ENCODE measurements around the gene TTC34. TPM values are rescaled to one million over a fixed set of nuclear protein-coding genes. Genes with fewer than 3 reads are reported as not detected.

The TTC34 gene
- total RNA-seq, 4 donors from 2014 or later = 0.04 to 0.19 (median 0.15) TPM; not detected in 1

DNA sequence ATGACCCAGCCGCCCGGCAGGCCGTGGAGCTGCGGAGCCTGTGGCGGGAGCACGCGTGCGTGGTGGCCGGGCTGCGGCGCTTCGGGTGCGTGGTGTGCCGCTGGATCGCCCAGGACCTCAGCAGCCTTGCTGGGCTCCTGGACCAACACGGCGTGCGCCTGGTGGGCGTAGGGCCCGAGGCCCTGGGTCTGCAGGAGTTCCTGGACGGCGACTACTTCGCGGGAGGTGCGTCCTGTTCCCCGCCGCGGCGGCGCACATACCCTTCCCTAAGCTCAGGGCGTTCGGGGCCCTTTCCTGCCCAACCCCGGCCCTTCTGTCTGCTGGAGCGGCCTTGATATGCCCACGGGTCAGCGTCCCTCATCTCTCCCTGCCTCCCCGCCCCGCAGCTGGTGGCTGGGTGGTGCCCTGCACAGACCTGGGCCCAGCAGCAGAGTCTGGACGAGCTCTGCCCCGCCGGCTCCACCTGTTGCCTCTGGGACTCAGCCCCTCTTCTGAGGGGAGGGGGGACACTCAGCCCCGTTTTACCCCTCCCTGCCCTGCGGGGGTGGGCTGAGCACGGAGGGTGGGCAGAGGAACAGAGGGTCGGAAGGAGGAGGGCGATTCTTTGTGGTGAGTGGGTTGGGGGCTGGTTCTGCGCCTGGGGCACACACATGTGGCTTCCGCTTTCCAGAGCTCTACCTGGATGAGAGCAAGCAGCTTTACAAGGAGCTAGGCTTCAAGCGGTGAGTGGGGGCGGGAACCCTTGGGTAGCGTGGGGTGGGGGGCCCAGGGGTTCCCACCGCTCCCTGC lies 214.2 kb downstream of the TTC34 start:
- H3K27me3 ChIP-seq = no peaks in the 10 kb centered on the region
- 83% methylated on average over 1 of the region's 52 CpGs; no CpG with 5 or more reads in 1 of the 2 donors for WGBS, 2 donors
- peaks cover 29 to 58% (median 36%) of the 10 kb centered on the region in 3 donors for H3K4me1 ChIP-seq
- no peak for TF ChIP-seq CTCF (IDR thresholded peaks at IDR 0.05)
- TF ChIP-seq POLR2A (IDR thresholded peaks at IDR 0.05) = no peak
- peaks cover 0 to 20% (median 0%) of the 10 kb centered on the region in 3 donors for H3K36me3 ChIP-seq
- intact Hi-C loops (cut with DNase I) = no loop called here
- no peak for DNase-seq
- H3K9me3 ChIP-seq = no peaks in the 10 kb centered on the region
- peak overlapping the region; percentile 97 to 99 (median 98) for H3K27ac ChIP-seq
- H3K4me3 ChIP-seq = peak overlapping the region; percentile 64 to 90 (median 84)

DNA sequence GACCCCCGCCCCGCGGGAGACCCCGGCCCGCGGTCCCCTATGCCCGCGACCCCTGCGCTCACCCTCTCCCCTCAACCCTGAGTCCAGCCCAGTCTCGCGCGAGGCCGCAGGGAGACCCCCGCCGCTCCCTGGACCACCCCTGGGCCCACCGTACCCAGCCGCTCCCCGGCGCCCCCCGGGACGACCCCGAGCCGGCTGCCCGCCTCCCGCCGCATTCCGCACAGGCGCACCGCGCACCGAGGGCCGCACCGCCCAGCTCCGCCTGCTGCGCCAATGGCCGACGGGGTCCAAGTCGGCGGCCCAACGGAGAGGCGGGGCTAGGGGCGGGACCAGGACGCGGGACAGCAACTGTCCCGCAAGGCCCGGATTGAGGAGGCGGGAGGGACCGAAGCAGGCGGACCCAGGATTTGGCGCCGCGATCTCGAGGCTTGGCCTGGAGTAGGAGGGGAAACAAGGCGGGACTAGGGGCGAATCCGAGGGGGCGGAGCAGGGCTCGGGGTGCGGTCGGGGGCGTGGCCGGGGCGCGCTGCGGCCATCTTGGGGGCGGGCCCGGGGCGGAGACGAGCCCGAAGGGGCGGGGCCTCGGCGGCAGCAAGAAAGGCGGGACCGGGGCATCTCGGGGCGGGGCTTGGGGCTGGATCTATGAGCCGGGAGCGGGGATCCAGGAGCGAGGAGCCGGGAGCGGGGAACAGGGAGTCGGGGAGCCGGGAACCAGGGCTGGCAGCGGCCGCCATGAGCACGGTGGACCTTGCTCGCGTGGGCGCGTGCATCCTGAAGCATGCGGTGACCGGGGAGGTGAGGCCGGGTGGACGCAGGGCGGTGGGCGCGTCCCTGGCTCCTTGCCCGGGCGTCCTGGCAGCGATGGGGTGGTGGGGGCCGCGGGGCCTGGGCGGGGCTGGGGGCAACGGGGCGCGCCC lies 215.1 kb downstream of the TTC34 start, which contains the start of gene PRXL2B:
PRXL2B (plus strand) TSS at position 624 of the 917 bp plus-strand sequence; CDS start at position 733, 109 bp downstream.
- TF ChIP-seq POLR2A (IDR thresholded peaks at IDR 0.05) (peak in 3 of 4 donors; percentile 65 to 96 (median 91)), CTCF (IDR thresholded peaks at IDR 0.05) (peak in 1 of 6 experiments; percentile 5)
- H3K27me3 ChIP-seq = no peaks in the 10 kb centered on the region

More for the DNA sequence above, 215.1 kb downstream of the TTC34 start, which contains the start of gene PRXL2B:
- peak within 1 kb of the TSS; percentile 64 to 90 (median 84) for H3K4me3 ChIP-seq
- intact Hi-C loops (cut with DNase I) = no loop called here
- peaks cover 29 to 53% (median 36%) of the 10 kb centered on the region in 3 donors for H3K4me1 ChIP-seq
- no peaks in the 10 kb centered on the region for H3K9me3 ChIP-seq
- 0% methylated on average over 2 to 11 of the region's 107 CpGs for WGBS, 2 donors
- H3K27ac ChIP-seq = peak within 1 kb of the TSS; percentile 97 to 99 (median 98)
- H3K36me3 ChIP-seq = peaks cover 0 to 20% (median 0%) of the 10 kb centered on the region in 3 donors
- DNase-seq = peak; percentile 87

Other genes starting within 250 kb of the TTC34 start
- 10 to 100 TPM; 13.8 to 39.5 (median 19.6) TPM for gene TNFRSF14, start 245.3 kb downstream of the TTC34 start, total RNA-seq
- 10 to 100 TPM in 3 of 4 donors, 1 to 10 TPM in 1; 8.2 to 33.9 (median 11.3) TPM for gene PRXL2B, start 214.9 kb downstream of the TTC34 start, total RNA-seq
- gene MMEL1, start 168.7 kb downstream of the TTC34 start, total RNA-seq = 1 to 10 TPM in 1 of 4 donors, not detected in 3; 3.1 TPM
- gene ACTRT2, start 219.8 kb upstream of the TTC34 start, total RNA-seq = not detected

All from esophagus squamous epithelium (tissue), 5 donors.